H9 (cell line): ENCODE measurements around the gene PACSIN3. TPM values are rescaled to one million over a fixed set of nuclear protein-coding genes. Genes with fewer than 3 reads are reported as not detected.
A peak's percentile ranks its signal among the peaks of the same experiment; 100 is the strongest.

Experiments used
- DNase-seq: peaks from one replicate; pipeline ENCODE4 v3.0.0-alpha.2; 2017
- H2AFZ ChIP-seq: one replicate; pipeline ENCODE4 v1.6.1; 2013; ENCODE audit warnings: mild to moderate bottlenecking, low read length, control low read depth, moderate library complexity
- H2AK5ac ChIP-seq: 2 replicates; pipeline ENCODE4 v1.6.1; 2013; ENCODE audit warnings: low read length, control low read depth, mixed read lengths; ENCODE audit not compliant: insufficient read length
- H2BK120ac ChIP-seq: one replicate; pipeline ENCODE4 v1.6.1; 2013; ENCODE audit warnings: low read depth, mild to moderate bottlenecking, low read length, control low read depth, inconsistent platforms; ENCODE audit not compliant: poor library complexity, severe bottlenecking
- H2BK12ac ChIP-seq: 2 replicates; pipeline ENCODE4 v1.6.1; 2013; ENCODE audit warnings: low read length, control low read depth, mixed read lengths, low read depth; ENCODE audit not compliant: insufficient read length
- H2BK15ac ChIP-seq: 2 replicates; pipeline ENCODE4 v1.6.1; 2013; ENCODE audit warnings: low read depth, low read length, control low read depth
- H2BK20ac ChIP-seq: one replicate; pipeline ENCODE4 v1.6.1; 2013; ENCODE audit warnings: low read depth, mild to moderate bottlenecking, low read length, control low read depth, inconsistent platforms; ENCODE audit not compliant: poor library complexity, severe bottlenecking
- H2BK5ac ChIP-seq: 2 replicates; pipeline ENCODE4 v1.6.1; 2013; ENCODE audit warnings: low read length, control low read depth, mixed read lengths; ENCODE audit not compliant: insufficient read length
- H3K14ac ChIP-seq: 2 replicates; pipeline ENCODE4 v1.6.1; 2013; ENCODE audit warnings: low read length, control low read depth; ENCODE audit not compliant: insufficient read depth
- H3K18ac ChIP-seq: 2 replicates; pipeline ENCODE4 v1.6.1; 2013; ENCODE audit warnings: low read depth, mild to moderate bottlenecking, mixed read lengths, low read length, control low read depth; ENCODE audit not compliant: insufficient read length
- H3K23ac ChIP-seq: 2 replicates; pipeline ENCODE4 v1.6.1; 2013; ENCODE audit warnings: low read length, control low read depth, mixed read lengths, low read depth; ENCODE audit not compliant: insufficient read length
- H3K23me2 ChIP-seq: 2 replicates; pipeline ENCODE4 v1.6.1; 2013; ENCODE audit warnings: low read depth, mild to moderate bottlenecking, mixed read lengths, low read length, control low read depth; ENCODE audit not compliant: insufficient read length, poor library complexity, severe bottlenecking
- H3K27ac ChIP-seq: 2 replicates; pipeline ENCODE4 v1.5.1; 2013; ENCODE audit warnings: low read length, control low read depth, mixed read lengths, low read depth; ENCODE audit not compliant: insufficient read length
- H3K27me3 ChIP-seq: 2 replicates; pipeline ENCODE4 v1.6.1; 2013; ENCODE audit warnings: low read length, control low read depth, inconsistent platforms; ENCODE audit not compliant: insufficient read depth
- H3K4ac ChIP-seq: 2 replicates; pipeline ENCODE4 v1.6.1; 2013; ENCODE audit warnings: low read depth, mild to moderate bottlenecking, control low read depth, inconsistent platforms, low read length, moderate library complexity
- H3K4me1 ChIP-seq: 2 replicates; pipeline ENCODE4 v1.6.1; 2013; ENCODE audit warnings: low read length, control low read depth, inconsistent platforms; ENCODE audit not compliant: insufficient read depth
- H3K4me2 ChIP-seq: 2 replicates; pipeline ENCODE4 v1.6.1; 2013; ENCODE audit warnings: low read length, control low read depth, mixed read lengths; ENCODE audit not compliant: insufficient read length, insufficient read depth
- H3K56ac ChIP-seq: 2 replicates; pipeline ENCODE4 v1.6.1; 2013; ENCODE audit warnings: low read depth, mild to moderate bottlenecking, mixed read lengths, low read length, control low read depth; ENCODE audit not compliant: insufficient read length
- H3K79me1 ChIP-seq: 2 replicates; pipeline ENCODE4 v1.6.1; 2013; ENCODE audit warnings: low read depth, mild to moderate bottlenecking, moderate library complexity, low read length, control low read depth, inconsistent platforms; ENCODE audit not compliant: insufficient read depth, poor library complexity, severe bottlenecking
- H3K79me2 ChIP-seq: 2 replicates; pipeline ENCODE4 v1.6.1; 2013; ENCODE audit warnings: low read length, control low read depth, inconsistent platforms; ENCODE audit not compliant: insufficient read depth
- H3K9ac ChIP-seq: 2 replicates; pipeline ENCODE4 v1.6.1; 2013; ENCODE audit warnings: low read length, control low read depth, mixed read lengths; ENCODE audit not compliant: insufficient read length; ENCODE audit errors: extremely low read depth
- H3K9me3 ChIP-seq: one replicate; pipeline ENCODE4 v1.6.1; 2013; ENCODE audit warnings: low read depth, low read length, inconsistent platforms; ENCODE audit not compliant: control insufficient read depth
- H3T11ph ChIP-seq: one replicate; pipeline ENCODE4 v1.6.1; 2013; ENCODE audit warnings: mild to moderate bottlenecking, low read length, control low read depth, inconsistent platforms
- H4K20me1 ChIP-seq: one replicate; pipeline ENCODE4 v1.6.1; 2013; ENCODE audit not compliant: control insufficient read depth, insufficient read length, insufficient read depth
- H4K5ac ChIP-seq: 2 replicates; pipeline ENCODE4 v1.6.1; 2013; ENCODE audit warnings: low read depth, mild to moderate bottlenecking, mixed read lengths, low read length, control low read depth; ENCODE audit not compliant: insufficient read length
- H4K8ac ChIP-seq: replicated peaks from 2 replicates; pipeline ENCODE4 v1.6.1; 2013; ENCODE audit warnings: low read length, control low read depth, mixed read lengths, low read depth; ENCODE audit not compliant: insufficient read length
- H4K91ac ChIP-seq: 2 replicates; pipeline ENCODE4 v1.6.1; 2013; ENCODE audit warnings: low read depth, mild to moderate bottlenecking, moderate library complexity, mixed read lengths, low read length, control low read depth; ENCODE audit not compliant: insufficient read length
- H3K27ac Mint-ChIP-seq, 3 experiments: 2 replicates in 2 of 3; 3 replicates in 1 of 3; pipeline ENCODE4 v1.8.0; 2020 to 2021; ENCODE audit warnings: mixed read lengths in 3 of 3, mild to moderate bottlenecking in 1 of 3, moderate library complexity in 1 of 3
- H3K27me3 Mint-ChIP-seq: 2 replicates; pipeline ENCODE4 v1.8.0; 2021; ENCODE audit warnings: low read depth, mild to moderate bottlenecking, moderate library complexity, mixed read lengths
- H3K36me3 Mint-ChIP-seq, 3 experiments: 2 replicates in 2 of 3; 3 replicates in 1 of 3; pipeline ENCODE4 v1.8.0; 2020 to 2021; ENCODE audit warnings: low read depth in 3 of 3, mixed read lengths in 3 of 3; ENCODE audit not compliant: insufficient read depth in 1 of 3
- H3K4me1 Mint-ChIP-seq, 2 experiments: 2 replicates each; pipeline ENCODE4 v1.8.0; 2020; ENCODE audit warnings: mixed read lengths in 2 of 2
- H3K4me3 Mint-ChIP-seq, 2 experiments: 2 replicates in 1 of 2; 3 replicates in 1 of 2; pipeline ENCODE4 v1.8.0; 2020 to 2021; ENCODE audit warnings: mild to moderate bottlenecking in 2 of 2, mixed read lengths in 2 of 2, moderate library complexity in 1 of 2
- H3K9me3 Mint-ChIP-seq, 2 experiments: 2 replicates in 1 of 2; 3 replicates in 1 of 2; pipeline ENCODE4 v1.8.0; 2020; ENCODE audit warnings: mild to moderate bottlenecking in 2 of 2, mixed read lengths in 2 of 2, moderate library complexity in 1 of 2
- WGBS: extraction: QIAGEN DNeasy Blood & Tissue Kit; methylation state at CpG from one replicate; pipeline ENCODE4 v1.1.7; 2013; ENCODE audit warnings: missing lambda C conversion rate, low lambda C conversion rate, mixed read lengths; ENCODE audit not compliant: insufficient read length; ENCODE audit errors: extremely low coverage; 5-methylcytosine and 5-hydroxymethylcytosine counted together
- total RNA-seq: library from RNA; stranded (reverse); gene quantifications from 2 replicates; pipeline ENCODE4 v1.2.1, GENCODE V29; 2021
- TF ChIP-seq, protein P1 (sequence below): fragments of 200-600 bp; sonication (generic); conservative IDR thresholded peaks from 3 replicates; pipeline ENCODE4 v1.8.0; 2021; ENCODE audit warnings: antibody characterized with exemption, mild to moderate bottlenecking

PACSIN3 gene
- total RNA-seq, 1 experiment from 2014 or later = 63.0 TPM

DNA sequence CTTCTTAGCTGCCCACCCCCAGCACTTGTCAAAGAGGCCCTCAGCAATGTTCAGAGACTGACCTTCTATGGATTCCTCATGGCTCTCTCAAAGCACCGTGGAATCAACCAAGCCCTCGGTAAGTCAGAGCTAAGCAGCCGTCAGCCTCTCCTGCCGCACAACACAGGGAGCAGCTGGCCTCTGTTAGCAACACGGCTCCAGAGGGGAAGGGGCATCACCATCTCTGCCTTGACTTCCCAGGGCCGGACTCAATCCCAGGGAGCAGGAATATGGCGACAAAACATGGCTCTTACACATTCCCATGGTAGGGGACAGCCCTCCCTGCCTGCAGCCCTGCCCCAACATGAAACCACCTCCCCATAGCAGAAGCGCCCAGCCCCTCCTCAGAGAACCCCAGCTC is 28.4 kb downstream of the PACSIN3 start:
- Histone ChIP-seq H3K27me3 (no peaks in the 10 kb centered on the region), H2BK12ac (no peak overlapping the region), H2BK5ac (no peak overlapping the region), H3K23me2 (no peaks in the 10 kb centered on the region), H3K79me2 (no peaks in the 10 kb centered on the region), H3K27ac (no peak overlapping the region), H2BK120ac (no peak overlapping the region), H2BK15ac (no peak overlapping the region), H3K14ac (no peak overlapping the region), H4K20me1 (no peaks in the 10 kb centered on the region), H3K79me1 (no peaks in the 10 kb centered on the region), H4K91ac (no peak overlapping the region), H3K4me2 (no peak overlapping the region), H4K5ac (no peak overlapping the region), H3K9me3 (no peaks in the 10 kb centered on the region), H2BK20ac (no peak overlapping the region), H4K8ac (no peak overlapping the region), H3K56ac (no peak overlapping the region), H2AK5ac (no peak overlapping the region), H3K4ac (no peak overlapping the region), H3T11ph (no peak overlapping the region), H3K9ac (no peak overlapping the region), H3K4me1 (peaks cover 3% of the 10 kb centered on the region; the same call in 1 of the 2 replicates), H3K18ac (no peak overlapping the region), H3K23ac (no peak overlapping the region), H2AFZ (no peak overlapping the region)
- TF ChIP-seq, protein P1, sequence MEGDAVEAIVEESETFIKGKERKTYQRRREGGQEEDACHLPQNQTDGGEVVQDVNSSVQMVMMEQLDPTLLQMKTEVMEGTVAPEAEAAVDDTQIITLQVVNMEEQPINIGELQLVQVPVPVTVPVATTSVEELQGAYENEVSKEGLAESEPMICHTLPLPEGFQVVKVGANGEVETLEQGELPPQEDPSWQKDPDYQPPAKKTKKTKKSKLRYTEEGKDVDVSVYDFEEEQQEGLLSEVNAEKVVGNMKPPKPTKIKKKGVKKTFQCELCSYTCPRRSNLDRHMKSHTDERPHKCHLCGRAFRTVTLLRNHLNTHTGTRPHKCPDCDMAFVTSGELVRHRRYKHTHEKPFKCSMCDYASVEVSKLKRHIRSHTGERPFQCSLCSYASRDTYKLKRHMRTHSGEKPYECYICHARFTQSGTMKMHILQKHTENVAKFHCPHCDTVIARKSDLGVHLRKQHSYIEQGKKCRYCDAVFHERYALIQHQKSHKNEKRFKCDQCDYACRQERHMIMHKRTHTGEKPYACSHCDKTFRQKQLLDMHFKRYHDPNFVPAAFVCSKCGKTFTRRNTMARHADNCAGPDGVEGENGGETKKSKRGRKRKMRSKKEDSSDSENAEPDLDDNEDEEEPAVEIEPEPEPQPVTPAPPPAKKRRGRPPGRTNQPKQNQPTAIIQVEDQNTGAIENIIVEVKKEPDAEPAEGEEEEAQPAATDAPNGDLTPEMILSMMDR = no peak
- Mint-ChIP-seq H3K27me3 (no peaks in the 10 kb centered on the region; the same call in 1 of the 2 replicates), H3K4me3 (no peak overlapping the region; a peak in 1 of 5 replicates), H3K27ac (peak overlapping the region in 1 of 3 experiments; percentile 64; a peak in 2 of 7 replicates), H3K4me1 (peaks cover 24 to 31% of the 10 kb centered on the region in 2 experiments), H3K36me3 (peaks cover 0 to 2% (median 0%) of the 10 kb centered on the region in 3 experiments; a peak in 1 of 7 replicates), H3K9me3 (no peaks in the 10 kb centered on the region; a peak in 1 of 5 replicates)
- WGBS = no CpG with 5 or more reads among the region's 8 CpGs
- DNase-seq = no peak
